Measurements from ENCODE around the gene IGFL3. TPM values are rescaled to one million over a fixed set of nuclear protein-coding genes. Genes with fewer than 3 reads are reported as not detected.

Gene IGFL3
- total and polyA plus RNA-seq, 2 experiments from 2014 or later, result 2.6 to 5.5 TPM

GRCh38 chr19:46150606-46151005 lies 26.1 kb upstream of the IGFL3 start:
- TF ChIP-seq CTCF (IDR thresholded peaks at IDR 0.05; ENCODE audit: poor library complexity), result no peak
- TF ChIP-seq EZH2phosphoT487 (IDR thresholded peaks at IDR 0.05; ENCODE audit: low read depth, severe bottlenecking, unreplicated experiment), result no peak
- TF ChIP-seq EZH2 (IDR thresholded peaks at IDR 0.05; ENCODE audit: borderline replicate concordance), result no peak
- Histone ChIP-seq H3K27me3 (no peaks in the 10 kb centered on the region), H4K20me1 (ENCODE audit: insufficient read depth, poor library complexity, severe bottlenecking) (no peaks in the 10 kb centered on the region), H3K9me3 (ENCODE audit: low read depth) (no peaks in the 10 kb centered on the region), H3K4me2 (no peak overlapping the region), H2AFZ (no peak overlapping the region), H3K27ac (no peak overlapping the region), H3K4me1 (ENCODE audit: insufficient read depth) (peaks cover 21% of the 10 kb centered on the region), H3K79me2 (no peaks in the 10 kb centered on the region), H3K9me2 (replicated peaks; ENCODE audit: insufficient read depth) (no peaks in the 10 kb centered on the region), H3K4me3 (no peak overlapping the region), H3K36me3 (replicated peaks; ENCODE audit: insufficient read depth, low read depth) (no peaks in the 10 kb centered on the region)
- 98% methylated on average over 5 of the region's 5 CpGs for WGBS (ENCODE audit: low lambda C conversion rate, missing lambda C conversion rate)
- no peak for DNase-seq (ENCODE audit: low spot score)

- no peak for TF ChIP-seq EZH2phosphoT487 (IDR thresholded peaks at IDR 0.05; ENCODE audit: low read depth, severe bottlenecking, unreplicated experiment)
- Histone ChIP-seq H3K9me2 (replicated peaks; ENCODE audit: insufficient read depth) (no peaks in the 10 kb centered on the region), H3K9me3 (ENCODE audit: low read depth) (no peaks in the 10 kb centered on the region), H3K36me3 (replicated peaks; ENCODE audit: insufficient read depth, low read depth) (no peaks in the 10 kb centered on the region), H4K20me1 (ENCODE audit: insufficient read depth, poor library complexity, severe bottlenecking) (no peaks in the 10 kb centered on the region), H3K4me3 (no peak within 1 kb of the TSS), H3K27me3 (no peaks in the 10 kb centered on the region), H3K4me2 (peak within 1 kb of the TSS; percentile 54), H3K4me1 (ENCODE audit: insufficient read depth) (peaks cover 21% of the 10 kb centered on the region), H2AFZ (no peak within 1 kb of the TSS), H3K27ac (peak within 1 kb of the TSS; percentile 46), H3K79me2 (no peaks in the 10 kb centered on the region)
- peak; percentile 80 for DNase-seq (ENCODE audit: low spot score)
- 36% methylated on average over 6 of the region's 6 CpGs for WGBS (ENCODE audit: low lambda C conversion rate, missing lambda C conversion rate)
Measured at GRCh38 chr19:46147791-46148288, 23.4 kb upstream of the IGFL3 start, which contains the start of gene IGFL2. IGFL2 (plus strand) TSS chr19:46148238; CDS start chr19:46148279, 41 bp downstream.

- H3K27me3 ChIP-seq, result no peaks in the 10 kb centered on the region
- H3K9me3 ChIP-seq (ENCODE audit: low read depth), result no peaks in the 10 kb centered on the region
- H3K27ac ChIP-seq, result peak overlapping the region; percentile 46
- TF ChIP-seq EZH2phosphoT487 (IDR thresholded peaks at IDR 0.05; ENCODE audit: low read depth, severe bottlenecking, unreplicated experiment) (no peak), CTCF (IDR thresholded peaks at IDR 0.05; ENCODE audit: poor library complexity) (no peak), EZH2 (IDR thresholded peaks at IDR 0.05; ENCODE audit: borderline replicate concordance) (no peak)
- peak overlapping the region; percentile 54 for H3K4me2 ChIP-seq
- no peak overlapping the region for H3K4me3 ChIP-seq
- no peaks in the 10 kb centered on the region for H3K9me2 ChIP-seq (replicated peaks; ENCODE audit: insufficient read depth)
- H2AFZ ChIP-seq, result no peak overlapping the region
- peaks cover 21% of the 10 kb centered on the region for H3K4me1 ChIP-seq (ENCODE audit: insufficient read depth)
- no peaks in the 10 kb centered on the region for H3K36me3 ChIP-seq (replicated peaks; ENCODE audit: insufficient read depth, low read depth)
- H4K20me1 ChIP-seq (ENCODE audit: insufficient read depth, poor library complexity, severe bottlenecking), result no peaks in the 10 kb centered on the region
- DNase-seq (ENCODE audit: low spot score), result peak; percentile 12
- 12% methylated on average over 8 of the region's 8 CpGs for WGBS (ENCODE audit: low lambda C conversion rate, missing lambda C conversion rate)
- no peaks in the 10 kb centered on the region for H3K79me2 ChIP-seq
Measured at GRCh38 chr19:46147166-46147740, 22.8 kb upstream of the IGFL3 start.

GRCh38 chr19:46144756-46145155 lies 20.3 kb upstream of the IGFL3 start:
- no peak overlapping the region for H3K4me2 ChIP-seq
- H3K9me2 ChIP-seq (replicated peaks; ENCODE audit: insufficient read depth), result no peaks in the 10 kb centered on the region
- no peak overlapping the region for H3K27ac ChIP-seq
- no peaks in the 10 kb centered on the region for H4K20me1 ChIP-seq (ENCODE audit: insufficient read depth, poor library complexity, severe bottlenecking)
- H2AFZ ChIP-seq, result no peak overlapping the region
- DNase-seq (ENCODE audit: low spot score), result peak; percentile 28
- no peaks in the 10 kb centered on the region for H3K27me3 ChIP-seq
- WGBS (ENCODE audit: low lambda C conversion rate, missing lambda C conversion rate), result 63% methylated on average over 3 of the region's 3 CpGs
- TF ChIP-seq CTCF (IDR thresholded peaks at IDR 0.05; ENCODE audit: poor library complexity) (no peak), EZH2phosphoT487 (IDR thresholded peaks at IDR 0.05; ENCODE audit: low read depth, severe bottlenecking, unreplicated experiment) (no peak), EZH2 (IDR thresholded peaks at IDR 0.05; ENCODE audit: borderline replicate concordance) (no peak)
- no peaks in the 10 kb centered on the region for H3K79me2 ChIP-seq
- no peaks in the 10 kb centered on the region for H3K9me3 ChIP-seq (ENCODE audit: low read depth)
- H3K36me3 ChIP-seq (replicated peaks; ENCODE audit: insufficient read depth, low read depth), result no peaks in the 10 kb centered on the region
- no peak overlapping the region for H3K4me3 ChIP-seq
- H3K4me1 ChIP-seq (ENCODE audit: insufficient read depth), result peaks cover 21% of the 10 kb centered on the region

All from hepatocyte (in vitro differentiated cells).